Measurements from ENCODE around the gene KATNAL2. TPM values are rescaled to one million over a fixed set of nuclear protein-coding genes. Genes with fewer than 3 reads are reported as not detected.

Gene KATNAL2
- total RNA-seq, 1 donor from 2014 or later, result 7.7 TPM

GRCh38 chr18:47108998-47109405, 191.6 kb downstream of the KATNAL2 start:
- Mint-ChIP-seq H3K4me3 (no peak overlapping the region), H3K27me3 (ENCODE audit: low read depth) (no peaks in the 10 kb centered on the region), H3K9me3 (no peaks in the 10 kb centered on the region), H3K36me3 (ENCODE audit: low read depth) (peaks cover 2% of the 10 kb centered on the region), H3K4me1 (peaks cover 16% of the 10 kb centered on the region), H3K27ac (ENCODE audit: unreplicated experiment) (no peak overlapping the region)
- DNase-seq (ENCODE audit: low read depth, low spot score), result no peak
- no peak for TF ChIP-seq CTCF (conservative IDR thresholded peaks at IDR 0.05)

GRCh38 chr18:47109720-47110119, 192.3 kb downstream of the KATNAL2 start:
- TF ChIP-seq CTCF (conservative IDR thresholded peaks at IDR 0.05), result no peak
- Mint-ChIP-seq H3K4me1 (peaks cover 16% of the 10 kb centered on the region), H3K9me3 (no peaks in the 10 kb centered on the region), H3K4me3 (no peak overlapping the region), H3K36me3 (ENCODE audit: low read depth) (peaks cover 2% of the 10 kb centered on the region), H3K27ac (ENCODE audit: unreplicated experiment) (no peak overlapping the region), H3K27me3 (ENCODE audit: low read depth) (no peaks in the 10 kb centered on the region)
- no peak for DNase-seq (ENCODE audit: low read depth, low spot score)

DNA sequence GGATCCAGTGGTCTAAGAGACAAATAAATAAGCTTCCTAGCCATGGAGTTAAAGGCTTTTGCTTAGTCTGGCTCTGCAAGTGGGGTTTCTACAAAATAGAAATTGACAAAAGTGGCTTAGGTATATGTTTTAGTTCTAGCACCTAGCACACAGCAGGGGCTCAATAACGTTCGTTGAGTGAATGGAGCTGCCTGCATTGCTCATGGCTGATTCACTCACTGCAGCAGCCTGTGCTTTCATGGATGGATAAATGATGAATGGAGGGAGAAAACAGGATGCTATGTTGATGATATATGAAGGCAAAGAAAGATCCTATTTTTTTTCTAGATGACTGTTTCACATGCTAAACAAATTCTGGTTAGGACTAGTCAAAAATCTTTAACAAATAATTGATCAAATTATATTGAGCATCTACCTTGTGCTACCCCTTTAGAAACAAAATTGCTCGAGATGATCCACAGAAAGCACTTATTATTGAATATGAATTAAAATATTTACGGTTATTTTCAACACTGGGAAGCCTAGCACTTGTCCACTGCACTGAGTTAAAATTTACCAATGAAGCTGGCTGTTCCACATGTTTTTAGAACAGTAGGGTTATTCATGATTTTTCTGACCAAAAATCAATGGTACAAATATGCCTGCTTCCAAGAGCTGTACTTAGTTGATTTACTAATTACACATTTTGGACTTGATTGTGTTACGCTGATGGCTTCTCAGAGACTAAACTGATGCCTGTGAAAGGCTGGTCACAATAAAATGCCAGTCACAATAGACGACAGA, 193.3 kb downstream of the KATNAL2 start:
- Mint-ChIP-seq H3K27me3 (ENCODE audit: low read depth) (no peaks in the 10 kb centered on the region), H3K27ac (ENCODE audit: unreplicated experiment) (no peak overlapping the region), H3K4me1 (peaks cover 16% of the 10 kb centered on the region), H3K36me3 (ENCODE audit: low read depth) (peaks cover 2% of the 10 kb centered on the region), H3K9me3 (no peaks in the 10 kb centered on the region), H3K4me3 (no peak overlapping the region)
- TF ChIP-seq CTCF (conservative IDR thresholded peaks at IDR 0.05), result no peak
- DNase-seq (ENCODE audit: low read depth, low spot score), result no peak

GRCh38 chr18:47113796-47114540, 196.6 kb downstream of the KATNAL2 start:
- no peak overlapping the region for H3K27ac Mint-ChIP-seq (ENCODE audit: unreplicated experiment)
- no peaks in the 10 kb centered on the region for H3K27me3 Mint-ChIP-seq (ENCODE audit: low read depth)
- H3K4me1 Mint-ChIP-seq, result peaks cover 8% of the 10 kb centered on the region
- H3K4me3 Mint-ChIP-seq, result no peak overlapping the region
- no peak for DNase-seq (ENCODE audit: low read depth, low spot score)
- H3K9me3 Mint-ChIP-seq, result peaks cover 4% of the 10 kb centered on the region
- peaks cover 11% of the 10 kb centered on the region for H3K36me3 Mint-ChIP-seq (ENCODE audit: low read depth)
- TF ChIP-seq CTCF (conservative IDR thresholded peaks at IDR 0.05), result no peak

DNA sequence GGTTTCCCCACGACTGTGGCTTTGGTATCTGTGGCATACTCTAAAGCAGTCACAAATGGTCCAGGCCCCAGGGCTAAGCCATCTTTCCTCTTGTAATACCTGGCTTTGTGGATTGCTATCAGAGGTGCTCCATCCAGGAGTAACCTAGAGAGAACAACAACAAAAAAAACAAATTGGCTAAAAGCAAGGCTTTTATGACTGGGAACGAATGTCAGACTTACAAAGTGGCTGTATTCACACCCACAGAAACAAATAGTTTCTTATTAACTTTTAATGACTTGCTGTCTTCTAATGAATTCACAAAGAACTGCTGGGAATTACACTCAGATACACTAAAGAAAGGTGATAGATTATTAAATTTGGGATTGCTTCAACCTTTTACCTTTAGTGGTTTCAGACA, 197.8 kb downstream of the KATNAL2 start:
- H3K36me3 Mint-ChIP-seq (ENCODE audit: low read depth), result peaks cover 17% of the 10 kb centered on the region
- DNase-seq (ENCODE audit: low read depth, low spot score), result no peak
- peaks cover 4% of the 10 kb centered on the region for H3K9me3 Mint-ChIP-seq
- no peak overlapping the region for H3K4me3 Mint-ChIP-seq
- H3K27ac Mint-ChIP-seq (ENCODE audit: unreplicated experiment), result no peak overlapping the region
- no peaks in the 10 kb centered on the region for H3K27me3 Mint-ChIP-seq (ENCODE audit: low read depth)
- peaks cover 4% of the 10 kb centered on the region for H3K4me1 Mint-ChIP-seq
- TF ChIP-seq CTCF (conservative IDR thresholded peaks at IDR 0.05), result no peak

All from neural crest cell (in vitro differentiated cells).